B cell (primary cell): ENCODE measurements around the gene MED12L. TPM values are rescaled to one million over a fixed set of nuclear protein-coding genes. Genes with fewer than 3 reads are reported as not detected.

Source experiments
- ATAC-seq: fragments of 200-7000 bp; cut with Tn5 transposase; one replicate; pipeline ENCODE4 v1.10.0; 2021; ENCODE audit warnings: low read depth, mild to moderate bottlenecking, moderate number of reproducible peaks, moderate library complexity
- CTCF ChIA-PET: fragments of 350-600 bp; sonication (Branson Sonifier 250); formaldehyde crosslinking; loops from one replicate; lab custom pipeline; 2021; ENCODE audit warnings: antibody characterized with exemption, inconsistent platforms; lab: Charles Lee
- POLR2A ChIA-PET: fragments of 350-600 bp; sonication (Branson Sonifier 250); formaldehyde crosslinking; loops from one replicate; lab custom pipeline; 2021; ENCODE audit warnings: antibody characterized with exemption; lab: Charles Lee
- DNase-seq: peaks from one replicate; pipeline ENCODE4 v3.0.0; 2013
- H2AFZ ChIP-seq: 2 replicates; pipeline ENCODE4 v1.6.1; 2012; ENCODE audit warnings: mild to moderate bottlenecking, low read depth, low read length; ENCODE audit not compliant: insufficient read depth, poor library complexity, severe bottlenecking
- H3K27ac ChIP-seq, 2 donors: 1 replicate in 1 of 2; 2 replicates in 1 of 2; pipeline ENCODE4 v1.5.1; 2012 to 2013; ENCODE audit warnings: low read length in 2 of 2, mild to moderate bottlenecking in 2 of 2, moderate library complexity in 1 of 2
- H3K27me3 ChIP-seq, 4 experiments: fragments of 200-600 bp in 1 of 4; sonication (generic) in 1 of 4; replicated peaks in 1 of 4; 1 replicate in 2 of 4; 2 replicates in 2 of 4; pipeline versions ENCODE4 v1.6.1 to v1.7.0; 2013 to 2016; ENCODE audit warnings: low read length in 3 of 4, mild to moderate bottlenecking in 2 of 4, mixed read lengths in 1 of 4, moderate library complexity in 1 of 4; ENCODE audit not compliant: insufficient read depth in 4 of 4, control insufficient read depth in 3 of 4; ENCODE audit errors: control extremely low read depth in 1 of 4
- H3K36me3 ChIP-seq, 2 experiments: replicated peaks in 1 of 2; 1 replicate in 1 of 2; 2 replicates in 1 of 2; pipeline versions ENCODE4 v1.6.1 to v1.7.1; 2013; ENCODE audit warnings: low read length in 1 of 2; ENCODE audit not compliant: insufficient read depth in 2 of 2, control insufficient read depth in 1 of 2; ENCODE audit errors: control extremely low read depth in 1 of 2, extremely low read depth in 1 of 2
- H3K4me1 ChIP-seq, 2 donors: fragments of 200-600 bp in 1 of 2; sonication (generic) in 1 of 2; 1 replicate in 1 of 2; 2 replicates in 1 of 2; pipeline versions ENCODE4 v1.5.1 to v1.6.1; 2013 to 2017; ENCODE audit warnings: low read length in 2 of 2; ENCODE audit not compliant: control insufficient read depth in 2 of 2, insufficient read depth in 2 of 2
- H3K4me2 ChIP-seq: replicated peaks from 2 replicates; pipeline ENCODE3; 2012; ENCODE audit warnings: mild to moderate bottlenecking, low read depth, low read length; ENCODE audit not compliant: poor library complexity, severe bottlenecking
- H3K4me3 ChIP-seq, 5 experiments: fragments of 200-600 bp in 1 of 5; sonication (generic) in 1 of 5; 1 replicate in 3 of 5; 2 replicates in 2 of 5; pipeline versions ENCODE4 v1.5.1 to v1.7.0; 2011 to 2016; ENCODE audit warnings: low read length in 4 of 5, mild to moderate bottlenecking in 4 of 5, low read depth in 2 of 5, control low read depth in 1 of 5, moderate library complexity in 1 of 5; ENCODE audit not compliant: insufficient read depth in 1 of 5; ENCODE audit errors: control extremely low read depth in 1 of 5, extremely low read depth in 1 of 5
- H3K79me2 ChIP-seq: fragments of 200-600 bp; sonication (generic); one replicate; pipeline ENCODE4 v1.6.0; 2016; ENCODE audit warnings: low read length; ENCODE audit not compliant: control insufficient read depth, insufficient read depth
- H3K9ac ChIP-seq: fragments of 200-600 bp; sonication (generic); 2 replicates; pipeline ENCODE4 v1.6.1; 2017; ENCODE audit warnings: mild to moderate bottlenecking, low read length, moderate library complexity
- H3K9me3 ChIP-seq, 3 donors: one replicate each; pipeline versions ENCODE4 v1.6.1 to v1.7.1; 2013; ENCODE audit warnings: low read length in 2 of 3; ENCODE audit not compliant: control insufficient read depth in 2 of 3, insufficient read depth in 1 of 3; ENCODE audit errors: control extremely low read depth in 1 of 3
- H4K20me1 ChIP-seq: 2 replicates; pipeline ENCODE4 v1.6.0; 2012; ENCODE audit warnings: mild to moderate bottlenecking, low read length; ENCODE audit not compliant: insufficient read depth, control insufficient read depth, poor library complexity, severe bottlenecking
- H3K27ac Mint-ChIP-seq: one replicate; pipeline ENCODE4 v1.8.0; 2021; ENCODE audit warnings: mixed read lengths
- H3K27me3 Mint-ChIP-seq: one replicate; pipeline ENCODE4 v1.8.0; 2021; ENCODE audit warnings: mixed read lengths
- H3K4me1 Mint-ChIP-seq: one replicate; pipeline ENCODE4 v1.8.0; 2021; ENCODE audit warnings: mixed read lengths
- H3K4me3 Mint-ChIP-seq: one replicate; pipeline ENCODE4 v1.8.0; 2021; ENCODE audit warnings: mixed read lengths
- H3K9me3 Mint-ChIP-seq: one replicate; pipeline ENCODE4 v1.8.0; 2022; ENCODE audit warnings: mixed read lengths; ENCODE audit not compliant: insufficient read depth
- CTCF ChIP-seq: fragments of 200-600 bp; IDR thresholded peaks from one replicate; pipeline ENCODE4 v1.8.0; 2022; ENCODE audit warnings: antibody characterized with exemption, mild to moderate bottlenecking
- EZH2 ChIP-seq: IDR thresholded peaks from 2 replicates; pipeline ENCODE4 v1.6.1; 2012; ENCODE audit warnings: borderline replicate concordance, low read depth, mild to moderate bottlenecking, moderate library complexity, low read length; ENCODE audit not compliant: insufficient read depth, poor library complexity, severe bottlenecking
- WGBS: methylation state at CpG from one replicate; pipeline ENCODE4 v1.1.5; 2013; ENCODE audit warnings: missing lambda C conversion rate; ENCODE audit not compliant: insufficient coverage; 5-methylcytosine and 5-hydroxymethylcytosine counted together
- intact Hi-C: fragments of 100-400 bp; cut with micrococcal nuclease; formaldehyde crosslinking; loops from one replicate; pipeline ENCODE4 v1.10.0; 2022
- polyA plus RNA-seq: library from polyadenylated mRNA; depleted of rRNA; stranded (reverse); fragments of >200 nt; gene quantifications from 2 replicates; pipeline ENCODE4 v1.2.3, GENCODE V29; 2012
- total RNA-seq, 2 donors: library from RNA; stranded (reverse); fragments of 120-200 nt in 1 of 2; gene quantifications; 1 replicate in 1 of 2; 2 replicates in 1 of 2; pipeline versions ENCODE4 v1.2.3 to v1.2.4, GENCODE V29; 2013 to 2022

MED12L gene
- total and polyA plus RNA-seq, 2 donors (not counting 1 experiment from before 2014, with no cell fraction given) = 0.07 to 0.30 TPM

GRCh38 chr3:151144016-151144415, 58.6 kb downstream of the MED12L start:
- Mint-ChIP-seq H3K4me1 (peaks cover 4% of the 10 kb centered on the region), H3K27ac (no peak overlapping the region), H3K27me3 (peaks cover 3% of the 10 kb centered on the region), H3K9me3 (no peaks in the 10 kb centered on the region), H3K4me3 (no peak overlapping the region)
- Histone ChIP-seq H3K27ac (no peak overlapping the region), H3K36me3 (no peaks in the 10 kb centered on the region), H3K4me3 (no peak overlapping the region), H3K4me1 (peaks cover 9 to 17% of the 10 kb centered on the region in 2 donors), H3K9me3 (no peaks in the 10 kb centered on the region), H3K9ac (no peak overlapping the region), H4K20me1 (no peaks in the 10 kb centered on the region), H3K79me2 (no peaks in the 10 kb centered on the region), H2AFZ (no peak overlapping the region), H3K4me2 (no peak overlapping the region), H3K27me3 (peaks cover 0 to 4% (median 0%) of the 10 kb centered on the region in 4 experiments)
- DNase-seq (no peak), ATAC-seq (no peak)
- TF ChIP-seq CTCF = no peak
- no peak for TF ChIP-seq EZH2
- CTCF ChIA-PET = interaction anchor here (0.7 to 5.5 kb wide), 4 partner anchors 11 to 422 kb away, joined by 3 to 32 read pairs (median 4); no protein-coding TSS in a partner anchor
- POLR2A ChIA-PET = interaction anchor here (0.7 kb wide), 1 partner anchor 421 kb away, joined by 3 read pairs; no protein-coding TSS in a partner anchor
- WGBS = 62% methylated on average over 3 of the region's 4 CpGs
- intact Hi-C loops = no loop called here

GRCh38 chr3:151144760-151145159, 59.3 kb downstream of the MED12L start:
- no peaks in the 10 kb centered on the region for H3K36me3 ChIP-seq
- ATAC-seq (no peak), DNase-seq (peak; percentile 32)
- no peak overlapping the region for H3K9ac ChIP-seq
- TF ChIP-seq CTCF = no peak
- no peak for TF ChIP-seq EZH2
- POLR2A ChIA-PET = no interaction called here
- H3K4me3 Mint-ChIP-seq = no peak overlapping the region
- no peaks in the 10 kb centered on the region for H3K9me3 ChIP-seq
- H3K27ac ChIP-seq = no peak overlapping the region
- H4K20me1 ChIP-seq = no peaks in the 10 kb centered on the region
- no peaks in the 10 kb centered on the region for H3K79me2 ChIP-seq
- H3K27ac Mint-ChIP-seq = no peak overlapping the region
- peaks cover 0 to 4% (median 0%) of the 10 kb centered on the region in 4 experiments for H3K27me3 ChIP-seq
- CTCF ChIA-PET = interaction anchor here (0.8 to 5.5 kb wide), 8 partner anchors 9 to 423 kb away, joined by 3 to 32 read pairs (median 4); no protein-coding TSS in a partner anchor
- peaks cover 4% of the 10 kb centered on the region for H3K4me1 Mint-ChIP-seq
- H3K27me3 Mint-ChIP-seq = peaks cover 3% of the 10 kb centered on the region
- peaks cover 9 to 17% of the 10 kb centered on the region in 2 donors for H3K4me1 ChIP-seq
- intact Hi-C loops = loop anchor here (1.0 to 5.0 kb wide), 2 partner anchors 356 to 542 kb away; partner anchors contain the start of gene SELENOT
- no peak overlapping the region for H2AFZ ChIP-seq
- H3K4me2 ChIP-seq = no peak overlapping the region
- H3K9me3 Mint-ChIP-seq = no peaks in the 10 kb centered on the region
- 70% methylated on average over 5 of the region's 5 CpGs for WGBS
- H3K4me3 ChIP-seq = no peak overlapping the region
